AG10803 (cell line): ENCODE results near the gene CNGB1.
"Not testable (repeated sequence)": the region's sequence is repeated elsewhere in the genome, so short reads cannot be mapped to it uniquely, and the experiment has no call there.

Experiments
- DNase-seq: peaks from one replicate; pipeline ENCODE4 v3.0.0; 2010; ENCODE audit warnings: low read depth
- H3K4me3 ChIP-seq: 2 replicates; pipeline ENCODE4 v1.5.1; 2011; ENCODE audit warnings: mild to moderate bottlenecking, low read length, control low read depth
- CTCF ChIP-seq: conservative IDR thresholded peaks from 2 replicates; pipeline ENCODE4 v1.5.1; 2011; ENCODE audit warnings: mild to moderate bottlenecking, low read length, control low read depth, inconsistent platforms

CNGB1 gene

GRCh38 chr16:58010886-58011285 lies 40.0 kb upstream of the CNGB1 start:
- no peak for DNase-seq
- H3K4me3 ChIP-seq: no peak overlapping the region
- TF ChIP-seq CTCF: no peak

- DNase-seq: no peak
- no peak for TF ChIP-seq CTCF
- no peak overlapping the region for H3K4me3 ChIP-seq
Measured at GRCh38 chr16:58009856-58010416, 39.0 kb upstream of the CNGB1 start.

GRCh38 chr16:58004736-58005135 lies 33.8 kb upstream of the CNGB1 start:
- not testable (repeated sequence) for DNase-seq, H3K4me3 ChIP-seq

GRCh38 chr16:58002936-58003335 lies 32.0 kb upstream of the CNGB1 start:
- no peak for TF ChIP-seq CTCF
- no peak for DNase-seq
- no peak overlapping the region for H3K4me3 ChIP-seq

DNA sequence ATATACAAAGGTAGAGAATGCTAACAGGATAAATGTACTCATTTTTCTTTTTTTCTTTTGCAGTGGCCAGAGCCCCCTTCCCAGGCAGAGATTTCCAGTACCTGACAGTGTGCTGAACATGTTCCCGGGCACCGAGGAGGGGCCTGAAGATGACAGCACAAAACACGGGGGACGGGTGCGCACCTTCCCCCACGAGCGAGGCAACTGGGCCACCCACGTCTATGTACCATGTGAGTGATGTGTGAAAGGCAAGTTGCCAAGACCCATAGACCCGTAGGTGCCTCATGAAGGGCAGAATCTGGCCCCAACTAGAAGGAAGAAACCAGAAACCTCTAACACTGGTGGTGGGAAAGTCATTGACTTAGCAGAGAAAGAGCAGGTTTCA lies 31.5 kb upstream of the CNGB1 start:
- no peak for TF ChIP-seq CTCF
- DNase-seq: no peak
- H3K4me3 ChIP-seq: no peak overlapping the region

DNA sequence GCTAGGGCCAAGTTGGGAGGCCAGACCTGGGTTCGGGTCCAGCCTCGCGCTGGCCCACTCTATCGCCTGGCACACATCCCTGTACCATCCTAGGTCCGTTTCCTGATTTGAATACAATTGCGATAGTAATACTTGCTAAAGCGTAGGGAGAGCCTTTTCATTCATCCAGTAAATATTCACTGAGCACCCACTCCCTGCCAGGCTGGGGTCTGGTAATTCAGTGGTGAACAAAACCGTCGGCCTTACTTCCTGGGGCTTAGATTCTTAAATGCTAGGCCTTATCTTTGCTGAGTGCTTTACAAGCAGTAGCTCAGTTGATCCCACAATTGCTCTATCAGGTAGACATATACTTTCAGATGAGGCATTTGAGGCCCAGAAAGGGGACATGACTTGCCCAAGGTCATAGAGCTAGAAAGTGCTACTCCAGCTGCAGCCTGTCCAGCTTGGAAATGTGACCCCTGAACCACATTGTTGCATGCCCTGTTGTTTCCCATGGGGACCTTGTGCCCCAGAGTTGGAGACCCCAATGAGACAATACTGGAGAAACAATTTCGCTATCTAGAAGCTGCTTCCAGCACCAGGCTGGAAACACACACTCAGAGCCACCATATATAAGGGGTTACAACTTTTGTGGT lies 31.0 kb upstream of the CNGB1 start:
- DNase-seq: no peak
- H3K4me3 ChIP-seq: peak overlapping the region; percentile 91
- no peak for TF ChIP-seq CTCF

- peak; percentile 72 for DNase-seq
Measured at GRCh38 chr16:58000706-58001676, 30.1 kb upstream of the CNGB1 start, which contains the start of gene USB1. TSS of gene USB1 (plus strand) at chr16:58001407. CDS start at chr16:58001484, 77 bp downstream.

More at GRCh38 chr16:58000706-58001676, 30.1 kb upstream of the CNGB1 start, which contains the start of gene USB1:
- peak within 1 kb of the TSS; percentile 91 for H3K4me3 ChIP-seq
- TF ChIP-seq CTCF: peak; percentile 41
